Islet of Langerhans (tissue), 1 donor: ENCODE results near the gene TCF23.

Experiments
- FAIRE-seq: peaks from one replicate; lab custom pipeline; 2011; peaks lifted over from hg19 to GRCh38; lab: Jason Lieb, UNC

Gene TCF23

DNA sequence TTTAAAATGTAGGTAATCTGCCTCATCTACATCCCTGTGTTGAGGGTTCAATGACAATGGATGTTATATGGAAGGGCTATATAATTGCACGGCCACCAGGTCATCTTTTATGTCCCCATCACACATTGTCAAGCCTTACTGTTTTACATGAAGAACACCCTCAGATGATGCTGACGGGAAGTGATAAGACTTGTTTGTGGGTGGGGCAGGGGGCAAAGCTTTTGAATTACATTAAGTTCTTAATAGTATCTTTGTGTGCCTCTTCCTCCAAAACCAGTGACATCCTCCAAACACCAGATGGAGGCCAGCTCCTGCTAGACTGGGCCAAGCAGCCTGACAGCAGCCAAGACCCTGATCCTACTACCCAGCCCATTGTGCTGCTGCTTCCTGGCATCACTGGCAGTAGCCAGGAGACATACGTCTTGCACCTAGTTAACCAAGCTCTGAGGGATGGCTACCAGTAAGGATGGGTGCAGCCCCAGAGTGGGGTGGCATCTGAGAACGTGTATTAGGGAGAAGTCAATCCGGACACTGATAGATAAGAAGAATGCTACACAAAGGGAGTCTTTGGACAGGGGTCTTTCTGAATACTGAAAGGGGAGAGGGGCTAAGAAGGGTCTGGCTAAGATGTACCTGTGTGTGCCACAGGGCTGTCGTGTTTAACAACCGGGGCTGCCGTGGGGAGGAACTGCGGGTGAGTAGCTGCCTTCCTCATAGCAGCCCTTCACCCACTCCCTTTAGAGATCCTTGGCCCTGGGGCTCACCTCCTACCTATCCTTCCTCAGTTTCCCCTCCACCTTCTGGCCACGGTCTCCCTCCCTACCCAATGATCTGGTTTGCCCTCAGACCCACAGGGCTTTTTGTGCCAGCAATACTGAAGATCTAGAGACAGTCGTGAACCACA is 19.9 kb upstream of the TCF23 start:
- FAIRE-seq, result no peak

GRCh38 chr2:27130396-27130795 is 18.4 kb upstream of the TCF23 start:
- no peak for FAIRE-seq

GRCh38 chr2:27131429-27131828 is 17.4 kb upstream of the TCF23 start:
- no peak for FAIRE-seq

GRCh38 chr2:27133195-27133875 is 15.5 kb upstream of the TCF23 start:
- no peak for FAIRE-seq

DNA sequence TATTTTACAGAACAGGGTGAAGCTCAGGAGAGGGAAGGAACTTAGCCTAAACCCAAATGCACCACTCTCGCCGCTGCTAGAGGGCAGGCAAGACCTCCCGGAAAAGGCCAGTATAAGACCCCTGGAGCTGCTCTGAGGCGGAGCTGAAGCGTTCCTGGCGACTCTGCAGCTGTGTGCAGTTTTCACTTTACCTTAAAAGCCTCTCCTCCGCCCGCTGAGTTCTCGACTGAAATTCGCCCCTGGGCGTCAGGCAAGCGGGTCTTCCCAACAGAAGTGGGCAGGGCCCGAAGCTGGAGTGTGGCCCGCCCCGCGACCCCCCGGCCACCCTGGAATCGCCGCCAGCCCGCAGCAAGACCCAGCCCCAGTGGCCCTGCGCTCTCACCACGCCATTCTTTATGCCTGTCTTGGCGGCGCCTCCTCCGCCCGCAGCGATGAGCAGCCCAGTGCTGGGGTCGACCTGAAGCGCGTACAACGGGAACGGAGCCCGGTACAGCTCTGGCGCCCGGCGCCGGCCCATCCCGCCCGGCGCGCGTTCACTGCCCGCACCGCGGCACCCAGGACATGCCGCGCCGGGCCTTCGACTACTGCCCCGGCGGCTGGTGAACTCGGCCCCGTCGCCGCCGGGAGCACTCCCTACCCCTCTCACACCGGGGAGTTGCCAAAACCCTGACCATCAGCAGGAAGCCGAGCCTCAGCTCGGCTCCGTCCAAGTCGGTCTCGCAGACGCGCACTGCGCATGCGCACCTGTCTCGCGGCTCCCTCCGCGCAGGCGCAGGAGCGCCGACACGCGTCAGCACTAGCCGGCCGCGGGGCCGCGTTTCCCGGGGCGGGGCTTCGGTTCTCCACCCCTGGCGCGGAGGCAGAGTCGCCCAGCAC is 14.7 kb upstream of the TCF23 start, which contains the start of gene PREB:
PREB (minus strand) TSS at position 732 of the 876 bp plus-strand sequence; CDS start at position 517, 215 bp downstream.
- no peak for FAIRE-seq

- FAIRE-seq, result no peak
Measured at GRCh38 chr2:27134781-27135477, 13.9 kb upstream of the TCF23 start.

- FAIRE-seq, result no peak
Measured at GRCh38 chr2:27135478-27135955, 13.3 kb upstream of the TCF23 start.

GRCh38 chr2:27136751-27137150 is 12.1 kb upstream of the TCF23 start:
- FAIRE-seq, result no peak

DNA sequence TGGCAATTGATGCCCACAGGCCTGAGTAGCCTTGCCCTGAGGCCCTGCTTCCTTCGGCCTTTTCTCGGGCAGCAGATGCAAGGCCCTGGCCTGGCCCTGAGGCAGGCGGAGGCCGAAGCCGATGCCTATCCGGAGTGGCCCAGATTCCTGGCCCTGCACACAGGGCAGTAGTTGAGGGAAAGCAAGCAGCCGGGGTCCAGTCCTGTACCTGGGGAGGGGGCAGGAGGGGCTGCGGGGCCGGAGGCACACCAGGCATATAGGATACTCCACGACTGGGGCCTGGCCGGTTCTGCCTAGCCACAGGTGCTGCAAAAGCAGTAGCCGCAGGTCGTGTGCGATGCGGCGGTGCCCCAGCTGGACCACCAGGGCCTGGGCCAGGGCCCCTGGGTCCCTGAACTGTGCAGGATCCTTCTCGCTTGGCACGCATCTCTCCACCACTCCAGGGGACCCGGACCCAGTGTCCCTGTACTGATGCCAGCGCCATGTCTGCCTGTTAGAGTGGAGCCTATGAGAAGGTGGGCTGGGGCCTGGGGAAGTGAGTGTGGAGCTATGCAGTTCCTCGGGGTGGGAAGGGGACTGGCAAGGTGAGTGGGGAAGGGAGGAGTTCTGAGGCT is 11.4 kb upstream of the TCF23 start:
- FAIRE-seq, result no peak

- no peak for FAIRE-seq
Measured at GRCh38 chr2:27138111-27138510, 10.7 kb upstream of the TCF23 start.

DNA sequence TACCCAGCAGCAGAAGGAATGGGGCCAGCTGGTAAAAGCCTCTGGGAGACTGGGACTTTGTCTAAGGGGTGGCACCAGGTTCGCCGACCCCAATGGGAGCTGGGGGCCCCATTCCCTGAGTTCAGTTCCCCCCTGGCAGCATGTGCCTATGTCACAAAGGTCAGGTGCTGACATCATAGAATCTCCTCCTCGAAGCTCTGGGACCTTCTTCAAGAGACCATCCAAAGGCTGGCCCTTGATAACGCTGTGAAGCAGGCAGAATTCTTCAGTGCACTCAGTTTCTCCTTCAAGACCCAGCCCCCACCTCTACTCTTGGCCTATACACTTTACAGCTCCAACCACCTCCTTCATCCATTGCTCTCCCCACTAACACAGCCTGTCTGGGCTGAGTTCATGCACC is 9.5 kb upstream of the TCF23 start, which contains the start of gene PRR30:
PRR30 (minus strand) TSS at position 101 of the 400 bp plus-strand sequence. CDS start 1,081 bp downstream, outside the sequence.
- FAIRE-seq, result no peak

- FAIRE-seq, result no peak
Measured at GRCh38 chr2:27143285-27143684, 5.5 kb upstream of the TCF23 start.

DNA sequence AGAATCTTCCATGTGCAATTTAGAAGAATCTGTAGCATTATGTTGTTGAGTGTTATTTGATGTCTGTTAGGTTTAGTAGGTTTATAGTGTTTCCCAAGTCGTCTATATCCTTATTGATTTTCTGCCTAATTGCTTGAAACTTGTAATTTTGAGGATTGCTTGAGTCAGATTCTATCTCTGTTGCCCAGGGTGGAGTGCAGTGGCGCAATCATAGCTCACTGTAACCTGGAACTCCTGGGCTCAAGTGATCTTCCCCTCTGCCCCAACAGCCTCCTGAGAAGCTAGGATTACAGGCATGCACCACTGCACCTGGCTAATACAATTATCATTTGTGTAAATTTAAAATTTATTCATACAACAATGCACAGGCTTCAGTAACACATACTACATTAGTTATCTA is 3.1 kb upstream of the TCF23 start:
- FAIRE-seq, result no peak

DNA sequence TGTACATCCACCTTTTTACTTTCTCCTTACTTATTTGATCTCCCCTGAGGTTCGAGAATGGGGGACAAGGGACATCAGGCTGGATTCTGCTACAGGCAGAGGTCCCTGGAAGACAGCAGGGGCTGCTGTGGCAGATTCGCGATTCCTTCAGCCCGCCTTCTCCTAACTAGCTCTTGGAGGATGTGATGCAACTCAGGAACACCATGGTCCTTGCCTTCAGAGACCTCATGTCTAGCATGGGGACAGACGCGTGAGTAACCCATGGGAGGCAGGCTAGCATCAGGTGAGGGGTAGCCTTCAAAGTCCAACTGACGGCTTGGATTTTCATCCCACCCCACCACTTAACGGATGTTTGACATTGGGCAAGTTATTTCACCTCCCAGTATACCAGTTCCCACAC is 869 bp upstream of the TCF23 start:
- no peak for FAIRE-seq

DNA sequence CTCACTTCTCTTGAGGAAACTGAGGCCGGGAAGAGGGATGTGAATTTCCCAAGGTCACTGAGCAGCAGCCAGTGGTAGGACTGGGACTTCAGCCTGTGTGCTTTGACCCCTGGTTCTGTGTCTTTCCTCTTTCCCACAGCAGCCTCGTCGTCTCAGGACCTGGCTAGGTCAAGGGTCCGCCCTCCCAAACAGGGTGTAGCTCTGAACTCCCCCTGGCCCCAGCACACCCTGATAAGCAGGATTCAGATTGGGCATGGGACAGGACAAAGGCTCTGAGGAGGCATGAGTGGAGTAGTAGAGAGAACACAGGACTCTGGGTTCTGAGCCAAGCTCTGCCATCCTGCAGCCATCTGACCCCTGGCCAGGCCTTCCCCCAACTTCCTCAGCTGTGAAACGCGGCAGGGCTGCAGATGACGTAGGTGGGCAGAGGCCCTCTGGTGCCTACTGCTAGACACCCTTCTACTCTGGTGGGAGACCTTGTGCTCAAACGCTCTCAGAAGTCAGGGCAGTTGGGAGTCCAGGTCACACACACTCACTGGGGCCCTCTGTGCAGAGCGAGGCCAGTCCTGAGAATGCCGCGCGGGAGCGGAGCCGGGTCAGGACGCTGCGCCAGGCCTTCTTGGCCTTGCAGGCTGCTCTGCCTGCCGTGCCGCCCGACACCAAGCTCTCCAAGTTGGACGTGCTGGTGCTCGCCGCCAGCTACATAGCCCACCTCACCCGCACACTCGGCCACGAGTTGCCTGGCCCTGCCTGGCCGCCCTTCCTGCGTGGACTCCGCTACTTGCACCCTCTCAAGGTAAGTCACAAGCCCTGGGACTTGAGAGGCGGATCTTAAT is 984 bp downstream of the TCF23 start:
- FAIRE-seq, result no peak

DNA sequence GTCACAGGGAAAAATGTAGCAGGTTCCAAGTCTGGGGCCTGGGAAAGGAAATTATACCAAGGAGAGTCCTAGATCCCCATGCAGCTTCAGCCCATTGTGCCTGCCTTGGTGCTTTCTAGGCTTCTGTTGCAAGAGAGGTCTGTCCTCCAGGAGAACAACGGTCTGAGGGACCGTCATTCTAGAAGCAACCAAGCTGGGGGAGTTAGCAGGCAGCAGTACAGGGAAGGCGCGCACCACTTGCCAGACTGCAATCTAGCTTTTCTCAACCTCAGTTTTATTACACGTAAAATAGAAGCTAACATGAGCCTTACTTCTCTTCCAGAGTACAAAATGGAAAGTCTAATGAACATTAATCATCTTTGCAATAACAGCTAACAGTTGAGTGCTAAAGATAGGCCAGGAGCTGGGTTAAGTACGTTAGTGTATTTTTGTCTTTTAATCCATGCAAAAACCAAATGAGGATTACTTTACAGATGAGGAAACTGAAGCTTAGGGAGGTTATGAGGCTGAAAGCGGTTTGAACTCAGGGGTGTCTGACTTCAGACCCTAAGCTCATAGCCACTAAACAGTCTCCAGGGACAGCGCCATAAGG is 1.9 kb downstream of the TCF23 start:
- FAIRE-seq, result no peak

GRCh38 chr2:27152102-27152795 is 3.4 kb downstream of the TCF23 start:
- no peak for FAIRE-seq

DNA sequence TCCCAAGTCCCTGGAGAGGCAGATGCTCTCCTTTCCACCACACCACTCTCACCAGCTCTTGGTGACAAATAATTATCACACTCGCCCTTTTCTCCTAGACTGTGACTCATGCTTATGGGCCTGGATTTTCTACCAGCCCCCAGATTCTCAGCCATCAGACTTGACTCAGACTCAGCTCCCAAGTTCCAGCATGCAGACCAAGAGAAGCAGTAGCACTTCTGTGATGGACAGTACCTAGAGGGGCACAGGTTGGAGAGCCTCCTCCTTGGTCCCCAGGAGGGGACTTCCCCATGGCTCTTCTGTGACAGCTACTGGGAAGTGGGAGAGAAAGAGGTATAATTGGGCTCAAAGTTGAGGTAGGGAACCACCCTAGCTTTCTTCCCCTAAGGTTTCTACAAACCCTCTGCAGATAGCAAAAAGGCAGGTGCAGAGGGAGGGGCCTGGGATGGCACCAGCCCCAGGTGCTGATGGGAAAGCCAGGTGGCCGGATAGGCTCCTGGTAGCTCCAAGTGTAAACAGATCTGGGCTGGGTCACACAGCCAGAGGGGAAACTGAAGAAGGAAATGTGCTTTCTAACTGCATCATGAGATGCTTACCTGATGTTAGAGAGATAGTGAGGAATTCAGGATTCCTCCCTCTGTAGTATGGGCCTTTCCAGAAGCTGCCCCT is 4.1 kb downstream of the TCF23 start:
- no peak for FAIRE-seq

DNA sequence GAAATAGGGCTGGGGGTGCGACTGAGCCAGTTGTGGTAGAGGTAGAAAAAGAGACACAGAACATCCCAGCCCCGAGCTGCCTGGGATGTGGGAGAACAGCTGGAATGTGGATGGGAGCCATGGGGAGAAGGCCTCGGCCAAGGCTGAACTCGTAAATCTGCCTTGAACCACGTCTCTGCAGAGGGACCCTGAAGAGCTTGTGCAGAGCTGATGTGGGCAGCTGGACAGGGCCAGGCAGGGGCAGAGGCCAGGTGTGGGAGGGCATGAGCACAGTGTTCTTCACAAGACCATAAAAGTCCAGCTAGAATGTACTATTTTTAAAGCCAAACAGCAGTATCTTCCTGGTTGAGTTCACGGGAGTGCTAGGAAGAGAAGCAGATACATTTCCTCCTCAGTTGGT is 5.7 kb downstream of the TCF23 start:
- no peak for FAIRE-seq
